RWPE2 (cell line): Measurements from ENCODE around the gene WDR83.
A peak's percentile ranks its signal among the peaks of the same experiment; 100 is the strongest.

Experiments
- ATAC-seq: fragments of 200-7000 bp; cut with Tn5 transposase; 3 replicates; pipeline ENCODE4 v1.9.1; 2021; ENCODE audit warnings: low read depth
- DNase-seq: peaks from one replicate; pipeline ENCODE4 v3.0.0-alpha.2; 2020; ENCODE audit warnings: low spot score
- H3K27ac ChIP-seq: fragments of 450-650 bp; 2 replicates; pipeline ENCODE4 v1.5.1; 2017; ENCODE audit warnings: mild to moderate bottlenecking; ENCODE audit not compliant: poor library complexity, severe bottlenecking
- H3K27me3 ChIP-seq: fragments of 250-450 bp; sonication (Bioruptor Pico); 2 replicates; pipeline ENCODE4 v1.5.1; 2021; ENCODE audit warnings: mild to moderate bottlenecking, moderate library complexity; ENCODE audit not compliant: insufficient read depth, poor library complexity, severe bottlenecking
- H3K36me3 ChIP-seq: fragments of 250-450 bp; sonication (Bioruptor Pico); 2 replicates; pipeline ENCODE4 v1.5.1; 2020; ENCODE audit warnings: low read depth, mild to moderate bottlenecking, moderate library complexity
- H3K4me1 ChIP-seq: fragments of 250-450 bp; sonication (Bioruptor Pico); 2 replicates; pipeline ENCODE4 v1.5.1; 2021; ENCODE audit warnings: mild to moderate bottlenecking, moderate library complexity; ENCODE audit not compliant: insufficient read depth, poor library complexity, severe bottlenecking
- H3K4me3 ChIP-seq: fragments of 250-450 bp; sonication (Bioruptor Pico); 2 replicates; pipeline ENCODE4 v1.5.1; 2021; ENCODE audit warnings: mild to moderate bottlenecking, moderate library complexity; ENCODE audit not compliant: severe bottlenecking
- H3K9me3 ChIP-seq: fragments of 250-450 bp; sonication (Bioruptor Pico); 2 replicates; pipeline ENCODE4 v1.5.1; 2021; ENCODE audit warnings: mild to moderate bottlenecking, moderate library complexity; ENCODE audit not compliant: severe bottlenecking
- CTCF ChIP-seq: fragments of 450-650 bp; IDR thresholded peaks from one replicate; pipeline ENCODE4 v1.5.1; 2017; ENCODE audit warnings: mild to moderate bottlenecking, moderate library complexity; ENCODE audit not compliant: poor library complexity, severe bottlenecking

WDR83 gene

GRCh38 chr19:12664406-12665280 is 2.0 kb upstream of the WDR83 start:
- peaks cover 25% of the 10 kb centered on the region for H3K36me3 ChIP-seq
- TF ChIP-seq CTCF = no peak
- no peak overlapping the region for H3K27ac ChIP-seq
- DNase-seq = no peak
- H3K9me3 ChIP-seq = no peaks in the 10 kb centered on the region
- H3K27me3 ChIP-seq = no peaks in the 10 kb centered on the region
- H3K4me3 ChIP-seq = no peak overlapping the region
- no peak for ATAC-seq
- H3K4me1 ChIP-seq = no peaks in the 10 kb centered on the region

- no peak overlapping the region for H3K4me3 ChIP-seq
These were observed 1.4 kb upstream of the WDR83 start for GRCh38 chr19:12665281-12665573.

GRCh38 chr19:12665671-12666264 is 839 bp upstream of the WDR83 start:
- H3K27me3 ChIP-seq = no peaks in the 10 kb centered on the region
- DNase-seq = no peak
- no peak for TF ChIP-seq CTCF
- no peaks in the 10 kb centered on the region for H3K4me1 ChIP-seq
- H3K9me3 ChIP-seq = no peaks in the 10 kb centered on the region
- H3K36me3 ChIP-seq = peaks cover 25% of the 10 kb centered on the region
- ATAC-seq = no peak; the same call in 2 of the 3 replicates
- H3K27ac ChIP-seq = no peak overlapping the region
- H3K4me3 ChIP-seq = peak overlapping the region; percentile 77

More at GRCh38 chr19:12665281-12665573, 1.4 kb upstream of the WDR83 start:
- ATAC-seq (no peak), DNase-seq (no peak)
- no peak for TF ChIP-seq CTCF
- H3K27me3 ChIP-seq = no peaks in the 10 kb centered on the region
- H3K27ac ChIP-seq = no peak overlapping the region
- H3K9me3 ChIP-seq = no peaks in the 10 kb centered on the region
- no peaks in the 10 kb centered on the region for H3K4me1 ChIP-seq
- H3K36me3 ChIP-seq = peaks cover 25% of the 10 kb centered on the region

GRCh38 chr19:12667731-12668302 is 1.2 kb downstream of the WDR83 start:
- peaks cover 29% of the 10 kb centered on the region for H3K36me3 ChIP-seq
- ATAC-seq (no peak), DNase-seq (no peak)
- no peaks in the 10 kb centered on the region for H3K27me3 ChIP-seq
- no peak for TF ChIP-seq CTCF
- H3K4me3 ChIP-seq = no peak overlapping the region
- H3K4me1 ChIP-seq = no peaks in the 10 kb centered on the region
- no peak overlapping the region for H3K27ac ChIP-seq
- H3K9me3 ChIP-seq = no peaks in the 10 kb centered on the region
